NCI-H2029 (cell line): ENCODE data around the gene FILIP1L.
A peak's percentile ranks its signal among the peaks of the same experiment; 100 is the strongest.
"Not testable (repeated sequence)": the region's sequence is repeated elsewhere in the genome, so short reads cannot be mapped to it uniquely, and the experiment has no call there.

Experiments
- DNase-seq: peaks from one replicate; lab custom pipeline; 2025; lab: John Stamatoyannopoulos, UW

FILIP1L gene

GRCh38 chr3:99841949-99842348 lies 272.4 kb downstream of the FILIP1L start:
- DNase-seq = not testable (repeated sequence)

- no peak for DNase-seq
Observed at GRCh38 chr3:99839613-99840012, 274.7 kb downstream of the FILIP1L start.

GRCh38 chr3:99838755-99839154 lies 275.5 kb downstream of the FILIP1L start:
- DNase-seq = no peak

GRCh38 chr3:99837715-99838114 lies 276.6 kb downstream of the FILIP1L start:
- DNase-seq = no peak

- no peak for DNase-seq
Observed at GRCh38 chr3:99836681-99837080, 277.6 kb downstream of the FILIP1L start.

- DNase-seq = no peak
Observed at GRCh38 chr3:99834211-99834957, 279.9 kb downstream of the FILIP1L start.

- DNase-seq = no peak
Observed at GRCh38 chr3:99833617-99834205, 280.6 kb downstream of the FILIP1L start.

GRCh38 chr3:99829844-99830243 lies 284.5 kb downstream of the FILIP1L start:
- no peak for DNase-seq

GRCh38 chr3:99825004-99825640 lies 289.2 kb downstream of the FILIP1L start:
- DNase-seq = no peak

GRCh38 chr3:99823723-99824711 lies 290.3 kb downstream of the FILIP1L start:
- DNase-seq = no peak

GRCh38 chr3:99818818-99819217 lies 295.5 kb downstream of the FILIP1L start:
- no peak for DNase-seq

GRCh38 chr3:99817437-99818240 lies 296.7 kb downstream of the FILIP1L start, which contains the start of gene CMSS1:
TSS of gene CMSS1 (plus strand) at chr3:99817862.
- peak; percentile 78 for DNase-seq

- DNase-seq = no peak
Observed at GRCh38 chr3:99817047-99817436, 297.3 kb downstream of the FILIP1L start.

GRCh38 chr3:99810403-99810802 lies 303.9 kb downstream of the FILIP1L start:
- DNase-seq = no peak

- no peak for DNase-seq
Observed at GRCh38 chr3:99809565-99809964, 304.7 kb downstream of the FILIP1L start.

GRCh38 chr3:99808163-99808794 lies 306.0 kb downstream of the FILIP1L start:
- DNase-seq = peak; percentile 13

GRCh38 chr3:99805160-99805559 lies 309.1 kb downstream of the FILIP1L start:
- no peak for DNase-seq

- DNase-seq = no peak
Observed at GRCh38 chr3:99803297-99803696, 311.0 kb downstream of the FILIP1L start.

GRCh38 chr3:99799422-99799821 lies 314.9 kb downstream of the FILIP1L start:
- DNase-seq = no peak

GRCh38 chr3:99795573-99795972 lies 318.7 kb downstream of the FILIP1L start:
- DNase-seq = no peak

GRCh38 chr3:99794485-99794884 lies 319.8 kb downstream of the FILIP1L start:
- no peak for DNase-seq
